Measurements from ENCODE around the gene ATG13. TPM values are rescaled to one million over a fixed set of nuclear protein-coding genes. Genes with fewer than 3 reads are reported as not detected.
"Not testable (repeated sequence)": the region's sequence is repeated elsewhere in the genome, so short reads cannot be mapped to it uniquely, and the experiment has no call there.

ATG13 gene
- polyA plus RNA-seq, 2 donors, result 20.0 to 26.5 TPM

DNA sequence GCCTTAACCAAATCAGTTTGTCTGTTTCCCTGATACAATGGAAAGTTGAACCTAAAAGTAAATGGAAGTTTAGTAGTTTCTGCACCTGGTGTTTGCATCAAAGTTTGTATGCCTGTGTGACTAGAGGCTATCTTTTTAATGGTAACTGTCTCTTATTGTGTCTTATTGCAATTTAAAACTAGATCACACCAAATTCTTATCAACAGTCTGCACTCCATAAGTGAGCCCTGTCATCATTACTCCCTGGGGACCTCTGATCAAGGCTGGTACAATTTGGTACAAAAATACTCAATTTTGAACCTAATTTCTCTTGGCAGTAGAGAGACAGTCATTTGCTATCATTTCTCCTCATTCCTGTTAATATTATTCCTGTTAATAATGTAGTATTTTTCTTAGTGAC, 45.0 kb downstream of the ATG13 start:
- H3K27me3 ChIP-seq (ENCODE audit: control insufficient read depth in 1 of 2, insufficient read depth in 2 of 2, low read length in 2 of 2), result no peaks in the 10 kb centered on the region
- no peak overlapping the region for H3K27ac ChIP-seq (ENCODE audit: low read depth in 2 of 2, low read length in 1 of 2)
- H3K4me3 ChIP-seq (ENCODE audit: low read depth in 1 of 2, low read length in 2 of 2), result no peak overlapping the region
- peaks cover 9 to 15% of the 10 kb centered on the region in 2 donors for H3K36me3 ChIP-seq (ENCODE audit: control insufficient read depth in 2 of 2, insufficient read depth in 2 of 2, low read length in 1 of 2)
- no peaks in the 10 kb centered on the region for H3K9me3 ChIP-seq (ENCODE audit: control insufficient read depth in 2 of 2, insufficient read depth in 1 of 2, low read depth in 1 of 2, low read length in 1 of 2)
- H3K4me1 ChIP-seq (ENCODE audit: control insufficient read depth in 2 of 2, insufficient read depth in 2 of 2, low read length in 1 of 2), result no peaks in the 10 kb centered on the region

DNA sequence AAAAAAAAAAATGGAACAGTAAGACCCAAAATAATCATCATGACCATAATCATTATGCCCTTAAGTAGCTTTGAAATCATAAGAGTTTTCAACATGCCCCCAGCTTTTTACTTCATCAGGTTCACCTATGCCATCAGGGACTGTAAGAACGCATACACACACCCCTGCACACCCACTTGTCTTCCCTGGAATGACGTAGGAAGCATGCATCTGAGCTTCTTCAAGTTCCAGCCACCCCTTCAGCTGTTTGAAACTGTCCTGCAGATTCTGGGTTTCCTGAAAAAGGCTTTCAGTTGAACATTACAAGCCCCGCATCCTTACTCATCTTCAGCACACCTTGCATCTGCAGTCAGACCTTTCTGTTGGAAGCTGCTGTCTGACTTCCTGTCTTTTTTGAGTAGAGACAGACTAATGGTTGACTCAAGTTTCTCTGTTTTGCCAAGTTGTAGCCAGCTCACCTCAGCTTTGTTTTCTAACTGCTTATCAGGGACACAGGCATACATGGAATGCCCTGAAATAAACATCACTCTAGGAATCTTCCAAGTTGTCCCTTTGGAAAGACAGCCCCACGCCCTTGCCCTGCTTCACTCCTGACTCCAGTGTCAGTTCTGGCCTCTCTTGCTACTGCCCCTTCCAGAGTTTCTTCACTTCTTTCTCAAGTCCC, 46.1 kb downstream of the ATG13 start:
- Histone ChIP-seq H3K27me3 (ENCODE audit: control insufficient read depth in 1 of 2, insufficient read depth in 2 of 2, low read length in 2 of 2) (no peaks in the 10 kb centered on the region), H3K27ac (ENCODE audit: low read depth in 2 of 2, low read length in 1 of 2) (no peak overlapping the region), H3K4me1 (ENCODE audit: control insufficient read depth in 2 of 2, insufficient read depth in 2 of 2, low read length in 1 of 2) (no peaks in the 10 kb centered on the region), H3K9me3 (ENCODE audit: control insufficient read depth in 2 of 2, insufficient read depth in 1 of 2, low read depth in 1 of 2, low read length in 1 of 2) (no peaks in the 10 kb centered on the region), H3K36me3 (ENCODE audit: control insufficient read depth in 2 of 2, insufficient read depth in 2 of 2, low read length in 1 of 2) (peaks cover 13 to 21% of the 10 kb centered on the region in 2 donors), H3K4me3 (ENCODE audit: low read depth in 1 of 2, low read length in 2 of 2) (no peak overlapping the region)
- WGBS, 2 donors, result 85 to 86% methylated on average over 4 of the region's 4 CpGs

DNA sequence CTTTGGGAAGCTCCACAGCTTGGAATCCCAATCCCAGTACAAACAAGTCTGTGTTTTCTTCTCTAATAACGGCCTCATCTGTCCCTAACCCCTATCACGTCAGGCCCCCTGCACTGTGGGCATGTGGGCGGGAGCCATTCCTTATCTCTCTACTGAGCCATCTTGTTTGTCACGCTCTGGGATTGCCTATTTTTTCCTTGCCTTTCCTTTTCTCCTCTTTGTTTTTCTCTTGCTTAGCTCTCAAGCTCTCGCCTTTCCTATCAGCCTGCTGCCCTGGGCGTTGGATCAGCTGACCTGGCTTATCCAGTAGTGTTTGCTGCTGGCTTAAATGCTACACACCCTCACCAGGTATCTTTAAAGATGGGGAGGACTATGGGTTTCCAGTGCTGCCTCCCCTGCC, 47.3 kb downstream of the ATG13 start:
- Histone ChIP-seq H3K4me3 (ENCODE audit: low read depth in 1 of 2, low read length in 2 of 2) (no peak overlapping the region), H3K27me3 (ENCODE audit: control insufficient read depth in 1 of 2, insufficient read depth in 2 of 2, low read length in 2 of 2) (no peaks in the 10 kb centered on the region), H3K36me3 (ENCODE audit: control insufficient read depth in 2 of 2, insufficient read depth in 2 of 2, low read length in 1 of 2) (peaks cover 20 to 23% of the 10 kb centered on the region in 2 donors), H3K9me3 (ENCODE audit: control insufficient read depth in 2 of 2, insufficient read depth in 1 of 2, low read depth in 1 of 2, low read length in 1 of 2) (no peaks in the 10 kb centered on the region), H3K27ac (ENCODE audit: low read depth in 2 of 2, low read length in 1 of 2) (no peak overlapping the region), H3K4me1 (ENCODE audit: control insufficient read depth in 2 of 2, insufficient read depth in 2 of 2, low read length in 1 of 2) (no peaks in the 10 kb centered on the region)
- 66 to 74% methylated on average over 6 of the region's 6 CpGs for WGBS, 2 donors

DNA sequence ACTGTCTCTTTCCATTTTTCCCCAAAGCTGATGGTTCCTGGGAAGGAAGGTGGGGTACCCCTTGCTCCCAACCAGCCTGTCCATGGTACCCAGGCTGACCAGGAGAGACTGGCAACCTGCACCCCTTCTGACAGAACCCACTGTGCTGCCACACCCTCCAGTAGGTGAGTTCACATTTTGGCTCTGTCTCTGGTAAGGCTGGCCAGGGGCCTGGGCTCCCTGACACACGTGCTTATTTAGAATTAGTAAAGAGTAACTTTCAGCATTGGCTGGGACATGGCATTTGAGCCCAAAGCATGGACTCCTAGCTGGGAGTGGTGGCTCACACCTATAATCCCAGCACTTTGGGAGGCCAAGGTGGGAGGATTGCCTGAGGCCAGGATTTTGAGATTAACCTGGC, 48.0 kb downstream of the ATG13 start:
- H3K9me3 ChIP-seq (ENCODE audit: control insufficient read depth in 2 of 2, insufficient read depth in 1 of 2, low read depth in 1 of 2, low read length in 1 of 2), result no peaks in the 10 kb centered on the region
- H3K36me3 ChIP-seq (ENCODE audit: control insufficient read depth in 2 of 2, insufficient read depth in 2 of 2, low read length in 1 of 2), result peaks cover 23 to 24% of the 10 kb centered on the region in 2 donors
- WGBS, 2 donors, result 67 to 69% methylated on average over 1 of the region's 1 CpG
- no peak overlapping the region for H3K4me3 ChIP-seq (ENCODE audit: low read depth in 1 of 2, low read length in 2 of 2)
- no peaks in the 10 kb centered on the region for H3K4me1 ChIP-seq (ENCODE audit: control insufficient read depth in 2 of 2, insufficient read depth in 2 of 2, low read length in 1 of 2)
- peak overlapping the region in 1 of 2 donors; percentile 45 for H3K27ac ChIP-seq (ENCODE audit: low read depth in 2 of 2, low read length in 1 of 2)
- no peaks in the 10 kb centered on the region for H3K27me3 ChIP-seq (ENCODE audit: control insufficient read depth in 1 of 2, insufficient read depth in 2 of 2, low read length in 2 of 2)

DNA sequence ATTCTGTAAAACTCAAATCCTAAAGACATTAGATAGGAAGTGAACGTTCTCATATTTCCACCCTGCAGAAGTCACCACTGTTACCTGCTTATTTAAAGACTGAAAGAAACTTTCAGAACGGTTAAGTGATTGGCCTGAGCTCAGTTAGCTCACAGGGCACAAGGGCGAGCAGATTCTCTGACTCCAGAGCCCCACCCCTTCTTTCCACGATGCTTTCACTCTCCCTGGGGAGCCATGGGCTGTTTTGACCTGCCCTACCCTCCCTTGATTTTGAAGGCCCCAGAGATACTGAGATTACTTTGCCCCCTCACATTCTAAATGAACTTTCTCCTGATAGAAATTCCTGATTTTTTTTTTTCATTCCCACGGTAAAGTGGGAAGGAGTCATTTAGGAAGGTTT, 49.2 kb downstream of the ATG13 start:
- Histone ChIP-seq H3K36me3 (ENCODE audit: control insufficient read depth in 2 of 2, insufficient read depth in 2 of 2, low read length in 1 of 2) (peaks cover 24 to 26% of the 10 kb centered on the region in 2 donors), H3K27ac (ENCODE audit: low read depth in 2 of 2, low read length in 1 of 2) (no peak overlapping the region)
- 65 to 70% methylated on average over 5 of the region's 5 CpGs for WGBS, 2 donors

DNA sequence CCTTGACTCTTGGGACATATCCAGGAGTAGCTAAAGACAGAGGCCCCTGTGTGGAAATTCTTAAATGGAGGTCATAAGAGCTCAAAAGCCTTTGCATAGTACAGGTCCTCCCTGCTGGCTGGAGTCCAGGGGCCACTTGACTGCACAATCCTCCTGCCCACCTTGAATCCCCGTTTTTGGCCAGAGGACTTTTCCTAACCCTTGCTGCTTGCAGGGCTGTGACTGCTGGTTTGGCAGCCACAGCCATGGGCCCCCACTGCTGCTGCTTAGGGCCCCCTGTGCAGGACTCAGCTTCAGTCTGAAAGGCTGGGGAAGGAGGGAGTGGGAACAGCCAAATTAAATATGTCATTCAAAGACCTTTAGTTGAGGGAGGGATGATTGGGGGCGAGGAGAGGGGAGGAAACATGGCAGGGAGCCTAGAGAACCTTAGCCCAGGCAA, 49.7 kb downstream of the ATG13 start:
- Histone ChIP-seq H3K36me3 (ENCODE audit: control insufficient read depth in 2 of 2, insufficient read depth in 2 of 2, low read length in 1 of 2) (peaks cover 26 to 32% of the 10 kb centered on the region in 2 donors), H3K4me1 (ENCODE audit: control insufficient read depth in 2 of 2, insufficient read depth in 2 of 2, low read length in 1 of 2) (no peaks in the 10 kb centered on the region), H3K27ac (ENCODE audit: low read depth in 2 of 2, low read length in 1 of 2) (peak overlapping the region in 1 of 2 donors; percentile 44), H3K4me3 (ENCODE audit: low read depth in 1 of 2, low read length in 2 of 2) (no peak overlapping the region), H3K9me3 (ENCODE audit: control insufficient read depth in 2 of 2, insufficient read depth in 1 of 2, low read depth in 1 of 2, low read length in 1 of 2) (no peaks in the 10 kb centered on the region), H3K27me3 (ENCODE audit: control insufficient read depth in 1 of 2, insufficient read depth in 2 of 2, low read length in 2 of 2) (no peaks in the 10 kb centered on the region)
- 76 to 77% methylated on average over 2 of the region's 2 CpGs for WGBS, 2 donors

More for the DNA sequence above, 49.2 kb downstream of the ATG13 start:
- Histone ChIP-seq H3K4me3 (ENCODE audit: low read depth in 1 of 2, low read length in 2 of 2) (no peak overlapping the region), H3K4me1 (ENCODE audit: control insufficient read depth in 2 of 2, insufficient read depth in 2 of 2, low read length in 1 of 2) (no peaks in the 10 kb centered on the region), H3K9me3 (ENCODE audit: control insufficient read depth in 2 of 2, insufficient read depth in 1 of 2, low read depth in 1 of 2, low read length in 1 of 2) (no peaks in the 10 kb centered on the region), H3K27me3 (ENCODE audit: control insufficient read depth in 1 of 2, insufficient read depth in 2 of 2, low read length in 2 of 2) (no peaks in the 10 kb centered on the region)

DNA sequence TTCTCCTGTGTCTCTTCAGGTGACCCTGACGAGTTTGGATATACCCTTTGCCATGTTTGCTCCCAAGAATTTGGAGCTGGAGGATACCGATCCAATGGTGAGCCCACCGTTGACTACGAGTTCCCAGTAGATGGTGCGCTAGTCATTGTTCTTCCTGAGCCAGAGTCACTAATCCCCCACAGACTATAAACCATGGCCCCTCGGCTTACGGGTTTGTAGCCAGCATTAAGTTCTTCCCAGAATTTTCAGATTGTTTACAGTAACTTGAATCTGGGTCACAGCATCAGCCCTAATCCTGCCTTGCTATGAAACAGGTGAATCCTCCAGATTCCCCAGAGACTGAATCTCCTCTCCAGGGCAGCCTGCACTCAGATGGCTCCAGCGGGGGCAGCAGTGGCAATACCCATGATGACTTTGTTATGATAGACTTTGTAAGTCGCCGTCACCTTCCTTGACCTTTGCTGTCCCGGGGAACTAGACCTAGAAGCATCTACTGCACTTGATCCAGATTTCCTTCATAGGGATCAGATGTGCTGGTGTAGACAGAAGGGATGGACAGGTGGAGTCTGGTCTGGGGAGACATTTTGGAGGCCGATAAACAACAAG, 51.2 kb downstream of the ATG13 start:
- Histone ChIP-seq H3K36me3 (ENCODE audit: control insufficient read depth in 2 of 2, insufficient read depth in 2 of 2, low read length in 1 of 2) (peaks cover 29 to 40% of the 10 kb centered on the region in 2 donors), H3K27me3 (ENCODE audit: control insufficient read depth in 1 of 2, insufficient read depth in 2 of 2, low read length in 2 of 2) (no peaks in the 10 kb centered on the region), H3K4me1 (ENCODE audit: control insufficient read depth in 2 of 2, insufficient read depth in 2 of 2, low read length in 1 of 2) (peaks cover 0 to 10% of the 10 kb centered on the region in 2 donors), H3K4me3 (ENCODE audit: low read depth in 1 of 2, low read length in 2 of 2) (no peak overlapping the region), H3K9me3 (ENCODE audit: control insufficient read depth in 2 of 2, insufficient read depth in 1 of 2, low read depth in 1 of 2, low read length in 1 of 2) (no peaks in the 10 kb centered on the region), H3K27ac (ENCODE audit: low read depth in 2 of 2, low read length in 1 of 2) (no peak overlapping the region)
- 91 to 93% methylated on average over 12 of the region's 12 CpGs for WGBS, 2 donors

DNA sequence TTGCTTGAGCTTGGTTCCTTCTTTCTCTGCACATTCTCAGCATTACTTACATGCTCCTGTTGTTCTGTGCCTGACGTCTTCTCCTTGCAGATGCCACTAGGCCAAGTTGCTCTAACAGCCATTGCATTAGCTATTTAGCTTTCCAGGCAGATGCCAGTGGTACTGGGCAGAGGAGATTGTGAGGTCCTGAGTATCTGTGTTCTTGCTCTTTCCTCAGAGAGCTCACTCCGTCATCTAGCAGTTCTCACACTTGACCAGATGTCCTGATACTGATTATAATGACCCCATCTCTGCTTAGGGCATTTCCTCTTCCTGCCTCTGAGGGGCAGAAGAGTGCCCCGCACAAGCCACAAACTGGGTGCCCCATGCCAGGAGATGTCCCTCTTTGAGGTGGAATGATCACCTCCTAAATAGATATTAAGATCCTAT, 52.4 kb downstream of the ATG13 start:
- Histone ChIP-seq H3K4me1 (ENCODE audit: control insufficient read depth in 2 of 2, insufficient read depth in 2 of 2, low read length in 1 of 2) (peaks cover 0 to 14% of the 10 kb centered on the region in 2 donors), H3K27ac (ENCODE audit: low read depth in 2 of 2, low read length in 1 of 2) (no peak overlapping the region), H3K4me3 (ENCODE audit: low read depth in 1 of 2, low read length in 2 of 2) (no peak overlapping the region), H3K27me3 (ENCODE audit: control insufficient read depth in 1 of 2, insufficient read depth in 2 of 2, low read length in 2 of 2) (no peaks in the 10 kb centered on the region), H3K36me3 (ENCODE audit: control insufficient read depth in 2 of 2, insufficient read depth in 2 of 2, low read length in 1 of 2) (peaks cover 30 to 35% of the 10 kb centered on the region in 2 donors), H3K9me3 (ENCODE audit: control insufficient read depth in 2 of 2, insufficient read depth in 1 of 2, low read depth in 1 of 2, low read length in 1 of 2) (no peaks in the 10 kb centered on the region)
- WGBS, 2 donors, result 77% methylated on average over 3 of the region's 3 CpGs

DNA sequence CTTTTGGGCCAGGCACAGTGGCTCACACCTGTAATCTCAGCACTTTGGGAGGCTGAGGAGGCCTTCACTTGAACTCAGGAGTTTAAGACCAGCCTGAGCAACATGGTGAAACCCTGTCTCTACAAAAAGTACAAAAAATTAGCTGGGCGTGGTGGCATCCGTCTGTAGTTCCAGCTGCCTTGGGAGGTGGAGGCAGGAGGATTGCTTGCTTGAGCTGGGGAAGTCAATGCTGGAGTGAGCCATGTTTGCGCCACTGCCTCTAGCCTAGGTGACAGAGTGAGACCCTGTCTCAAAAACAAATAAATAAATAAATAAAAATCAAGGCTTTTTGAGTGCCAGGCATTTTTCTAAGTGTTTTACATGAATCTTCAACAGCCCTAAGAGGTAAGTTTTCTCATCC, 53.2 kb downstream of the ATG13 start:
- 85 to 90% methylated on average over 3 of the region's 3 CpGs for WGBS, 2 donors

DNA sequence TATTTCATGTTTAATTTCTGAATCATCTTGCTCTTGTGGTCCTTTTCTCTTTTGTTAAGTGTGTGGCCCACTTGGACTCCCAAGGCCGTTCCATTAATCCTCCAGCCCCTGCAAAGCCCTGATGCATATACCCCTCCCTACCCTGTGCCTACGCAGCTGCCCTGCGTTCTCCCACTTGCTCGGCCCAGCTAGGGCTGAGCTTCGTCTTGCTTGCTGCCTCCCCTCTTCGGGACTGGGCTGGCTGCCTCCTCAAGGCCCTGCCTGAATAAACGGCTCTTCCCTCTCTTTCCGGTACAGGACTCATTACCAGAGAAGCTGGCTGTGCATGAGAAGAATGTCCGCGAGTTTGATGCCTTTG, 54.6 kb downstream of the ATG13 start:
- no peak overlapping the region for H3K27ac ChIP-seq (ENCODE audit: low read depth in 2 of 2, low read length in 1 of 2)
- no peak overlapping the region for H3K4me3 ChIP-seq (ENCODE audit: low read depth in 1 of 2, low read length in 2 of 2)
- H3K27me3 ChIP-seq (ENCODE audit: control insufficient read depth in 1 of 2, insufficient read depth in 2 of 2, low read length in 2 of 2), result no peaks in the 10 kb centered on the region
- H3K4me1 ChIP-seq (ENCODE audit: control insufficient read depth in 2 of 2, insufficient read depth in 2 of 2, low read length in 1 of 2), result peaks cover 3 to 31% of the 10 kb centered on the region in 2 donors
- 89 to 90% methylated on average over 10 of the region's 10 CpGs for WGBS, 2 donors
- H3K9me3 ChIP-seq (ENCODE audit: control insufficient read depth in 2 of 2, insufficient read depth in 1 of 2, low read depth in 1 of 2, low read length in 1 of 2), result no peaks in the 10 kb centered on the region
- H3K36me3 ChIP-seq (ENCODE audit: control insufficient read depth in 2 of 2, insufficient read depth in 2 of 2, low read length in 1 of 2), result peaks cover 30 to 37% of the 10 kb centered on the region in 2 donors

More for the DNA sequence above, 53.2 kb downstream of the ATG13 start:
- not testable (repeated sequence) for H3K9me3 ChIP-seq (ENCODE audit: control insufficient read depth in 2 of 2, insufficient read depth in 1 of 2, low read depth in 1 of 2, low read length in 1 of 2); H3K27ac ChIP-seq (ENCODE audit: low read depth in 2 of 2, low read length in 1 of 2); H3K4me3 ChIP-seq (ENCODE audit: low read depth in 1 of 2, low read length in 2 of 2); H3K27me3 ChIP-seq (ENCODE audit: control insufficient read depth in 1 of 2, insufficient read depth in 2 of 2, low read length in 2 of 2)
- H3K4me1 ChIP-seq (ENCODE audit: control insufficient read depth in 2 of 2, insufficient read depth in 2 of 2, low read length in 1 of 2), result peaks cover 0 to 21% of the 10 kb centered on the region in 2 donors
- H3K36me3 ChIP-seq (ENCODE audit: control insufficient read depth in 2 of 2, insufficient read depth in 2 of 2, low read length in 1 of 2), result peaks cover 25 to 34% of the 10 kb centered on the region in 2 donors

Measured in esophagus (tissue), 2 donors.